Esophagus muscularis mucosa (tissue), 3 donors: Measurements from ENCODE around the gene MAT2A.

Experiments used
- EP300 ChIP-seq: sonication (generic); formaldehyde crosslinking; IDR thresholded peaks from one replicate; pipeline ENCODE4 v1.6.1; 2017; ENCODE audit warnings: antibody characterized with exemption
- TF ChIP-seq, protein P1 (sequence below), 3 experiments: fragments of 200-600 bp in 2 of 3; fragments of 450-650 bp in 1 of 3; sonication (generic) in 2 of 3; IDR thresholded peaks; one replicate each; pipeline ENCODE4 v1.5.1; 2017 to 2019; ENCODE audit warnings: antibody characterized with exemption in 3 of 3, mild to moderate bottlenecking in 2 of 3, moderate library complexity in 1 of 3

DNA sequence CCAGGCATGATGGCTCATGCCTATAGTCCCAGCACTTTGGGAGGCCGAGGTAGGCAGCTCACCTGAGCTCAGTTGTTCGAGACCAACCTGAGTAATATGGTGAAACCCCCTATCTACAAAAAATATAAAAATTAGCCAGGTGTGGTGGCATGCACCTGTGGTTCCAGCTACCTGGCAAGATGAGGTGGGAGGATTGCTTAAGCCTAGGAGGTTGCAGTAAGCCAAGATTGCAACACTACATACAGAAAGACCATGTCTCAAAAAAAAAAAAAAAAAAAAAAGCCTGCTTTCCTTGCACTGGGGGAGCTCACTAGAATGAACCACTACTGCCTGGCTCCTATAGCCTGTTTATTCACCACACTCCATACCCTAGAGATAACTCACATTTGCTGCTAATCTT lies 7.4 kb upstream of the MAT2A start:
- TF ChIP-seq, protein P1, sequence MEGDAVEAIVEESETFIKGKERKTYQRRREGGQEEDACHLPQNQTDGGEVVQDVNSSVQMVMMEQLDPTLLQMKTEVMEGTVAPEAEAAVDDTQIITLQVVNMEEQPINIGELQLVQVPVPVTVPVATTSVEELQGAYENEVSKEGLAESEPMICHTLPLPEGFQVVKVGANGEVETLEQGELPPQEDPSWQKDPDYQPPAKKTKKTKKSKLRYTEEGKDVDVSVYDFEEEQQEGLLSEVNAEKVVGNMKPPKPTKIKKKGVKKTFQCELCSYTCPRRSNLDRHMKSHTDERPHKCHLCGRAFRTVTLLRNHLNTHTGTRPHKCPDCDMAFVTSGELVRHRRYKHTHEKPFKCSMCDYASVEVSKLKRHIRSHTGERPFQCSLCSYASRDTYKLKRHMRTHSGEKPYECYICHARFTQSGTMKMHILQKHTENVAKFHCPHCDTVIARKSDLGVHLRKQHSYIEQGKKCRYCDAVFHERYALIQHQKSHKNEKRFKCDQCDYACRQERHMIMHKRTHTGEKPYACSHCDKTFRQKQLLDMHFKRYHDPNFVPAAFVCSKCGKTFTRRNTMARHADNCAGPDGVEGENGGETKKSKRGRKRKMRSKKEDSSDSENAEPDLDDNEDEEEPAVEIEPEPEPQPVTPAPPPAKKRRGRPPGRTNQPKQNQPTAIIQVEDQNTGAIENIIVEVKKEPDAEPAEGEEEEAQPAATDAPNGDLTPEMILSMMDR (IDR thresholded peaks at IDR 0.05): no peak
- TF ChIP-seq EP300: no peak
